ENCODE results near the gene B3GNT7. TPM values are rescaled to one million over a fixed set of nuclear protein-coding genes. Genes with fewer than 3 reads are reported as not detected.

Gene B3GNT7
- total and polyA plus RNA-seq, 2 experiments from 2014 or later: 44.2 to 89.4 TPM

DNA sequence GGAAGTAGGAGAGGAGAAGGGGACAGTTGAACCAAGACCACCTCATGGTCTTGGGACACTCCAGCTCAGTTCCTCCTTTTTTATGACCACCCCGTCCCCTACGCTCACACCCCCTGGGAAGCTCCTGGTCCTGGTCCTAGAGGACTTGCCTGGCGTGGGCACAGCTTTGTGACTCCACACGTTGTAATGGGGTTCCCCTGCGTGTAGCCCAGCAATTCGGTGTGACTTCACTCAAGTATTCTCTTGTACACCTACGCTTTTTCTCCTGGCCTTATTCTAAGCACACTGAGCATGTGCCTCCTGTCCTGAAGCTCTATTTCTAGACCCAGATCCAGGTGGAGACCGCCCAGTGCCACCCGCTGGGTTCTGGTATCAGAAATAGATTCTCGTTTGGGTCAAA, 36.1 kb upstream of the B3GNT7 start:
- Mint-ChIP-seq H3K36me3 (ENCODE audit: low read depth) (peaks cover 5% of the 10 kb centered on the region), H3K27ac (peak overlapping the region; percentile 64; the same call in 1 of the 2 replicates), H3K9me3 (peaks cover 2% of the 10 kb centered on the region; the same call in 1 of the 3 replicates), H3K4me1 (peaks cover 45% of the 10 kb centered on the region), H3K27me3 (ENCODE audit: insufficient read depth, low read depth, poor library complexity) (peaks cover 4% of the 10 kb centered on the region), H3K4me3 (no peak overlapping the region; the same call in 2 of the 3 replicates)
- H3K9me2 ChIP-seq (ENCODE audit: insufficient read depth): 0 out of 2 replicates have a peak, but pooled peaks cover 6% of the 10 kb centered on the region
- no peak for ATAC-seq
- H3K4me3 ChIP-seq: no peak overlapping the region
- no peaks in the 10 kb centered on the region for H3F3A ChIP-seq (replicated peaks; ENCODE audit: low read depth)
- H3K36me3 ChIP-seq (ENCODE audit: insufficient read depth): no peaks in the 10 kb centered on the region; the same call in 1 of the 2 replicates
- peaks cover 19% of the 10 kb centered on the region for H3K4me1 ChIP-seq (ENCODE audit: insufficient read depth)
- no peak for DNase-seq (ENCODE audit: low spot score)
- no peaks in the 10 kb centered on the region for H3K27me3 ChIP-seq (ENCODE audit: insufficient read depth)
- H4K20me1 ChIP-seq (replicated peaks; ENCODE audit: insufficient read depth): no peaks in the 10 kb centered on the region
- TF ChIP-seq, protein P1, sequence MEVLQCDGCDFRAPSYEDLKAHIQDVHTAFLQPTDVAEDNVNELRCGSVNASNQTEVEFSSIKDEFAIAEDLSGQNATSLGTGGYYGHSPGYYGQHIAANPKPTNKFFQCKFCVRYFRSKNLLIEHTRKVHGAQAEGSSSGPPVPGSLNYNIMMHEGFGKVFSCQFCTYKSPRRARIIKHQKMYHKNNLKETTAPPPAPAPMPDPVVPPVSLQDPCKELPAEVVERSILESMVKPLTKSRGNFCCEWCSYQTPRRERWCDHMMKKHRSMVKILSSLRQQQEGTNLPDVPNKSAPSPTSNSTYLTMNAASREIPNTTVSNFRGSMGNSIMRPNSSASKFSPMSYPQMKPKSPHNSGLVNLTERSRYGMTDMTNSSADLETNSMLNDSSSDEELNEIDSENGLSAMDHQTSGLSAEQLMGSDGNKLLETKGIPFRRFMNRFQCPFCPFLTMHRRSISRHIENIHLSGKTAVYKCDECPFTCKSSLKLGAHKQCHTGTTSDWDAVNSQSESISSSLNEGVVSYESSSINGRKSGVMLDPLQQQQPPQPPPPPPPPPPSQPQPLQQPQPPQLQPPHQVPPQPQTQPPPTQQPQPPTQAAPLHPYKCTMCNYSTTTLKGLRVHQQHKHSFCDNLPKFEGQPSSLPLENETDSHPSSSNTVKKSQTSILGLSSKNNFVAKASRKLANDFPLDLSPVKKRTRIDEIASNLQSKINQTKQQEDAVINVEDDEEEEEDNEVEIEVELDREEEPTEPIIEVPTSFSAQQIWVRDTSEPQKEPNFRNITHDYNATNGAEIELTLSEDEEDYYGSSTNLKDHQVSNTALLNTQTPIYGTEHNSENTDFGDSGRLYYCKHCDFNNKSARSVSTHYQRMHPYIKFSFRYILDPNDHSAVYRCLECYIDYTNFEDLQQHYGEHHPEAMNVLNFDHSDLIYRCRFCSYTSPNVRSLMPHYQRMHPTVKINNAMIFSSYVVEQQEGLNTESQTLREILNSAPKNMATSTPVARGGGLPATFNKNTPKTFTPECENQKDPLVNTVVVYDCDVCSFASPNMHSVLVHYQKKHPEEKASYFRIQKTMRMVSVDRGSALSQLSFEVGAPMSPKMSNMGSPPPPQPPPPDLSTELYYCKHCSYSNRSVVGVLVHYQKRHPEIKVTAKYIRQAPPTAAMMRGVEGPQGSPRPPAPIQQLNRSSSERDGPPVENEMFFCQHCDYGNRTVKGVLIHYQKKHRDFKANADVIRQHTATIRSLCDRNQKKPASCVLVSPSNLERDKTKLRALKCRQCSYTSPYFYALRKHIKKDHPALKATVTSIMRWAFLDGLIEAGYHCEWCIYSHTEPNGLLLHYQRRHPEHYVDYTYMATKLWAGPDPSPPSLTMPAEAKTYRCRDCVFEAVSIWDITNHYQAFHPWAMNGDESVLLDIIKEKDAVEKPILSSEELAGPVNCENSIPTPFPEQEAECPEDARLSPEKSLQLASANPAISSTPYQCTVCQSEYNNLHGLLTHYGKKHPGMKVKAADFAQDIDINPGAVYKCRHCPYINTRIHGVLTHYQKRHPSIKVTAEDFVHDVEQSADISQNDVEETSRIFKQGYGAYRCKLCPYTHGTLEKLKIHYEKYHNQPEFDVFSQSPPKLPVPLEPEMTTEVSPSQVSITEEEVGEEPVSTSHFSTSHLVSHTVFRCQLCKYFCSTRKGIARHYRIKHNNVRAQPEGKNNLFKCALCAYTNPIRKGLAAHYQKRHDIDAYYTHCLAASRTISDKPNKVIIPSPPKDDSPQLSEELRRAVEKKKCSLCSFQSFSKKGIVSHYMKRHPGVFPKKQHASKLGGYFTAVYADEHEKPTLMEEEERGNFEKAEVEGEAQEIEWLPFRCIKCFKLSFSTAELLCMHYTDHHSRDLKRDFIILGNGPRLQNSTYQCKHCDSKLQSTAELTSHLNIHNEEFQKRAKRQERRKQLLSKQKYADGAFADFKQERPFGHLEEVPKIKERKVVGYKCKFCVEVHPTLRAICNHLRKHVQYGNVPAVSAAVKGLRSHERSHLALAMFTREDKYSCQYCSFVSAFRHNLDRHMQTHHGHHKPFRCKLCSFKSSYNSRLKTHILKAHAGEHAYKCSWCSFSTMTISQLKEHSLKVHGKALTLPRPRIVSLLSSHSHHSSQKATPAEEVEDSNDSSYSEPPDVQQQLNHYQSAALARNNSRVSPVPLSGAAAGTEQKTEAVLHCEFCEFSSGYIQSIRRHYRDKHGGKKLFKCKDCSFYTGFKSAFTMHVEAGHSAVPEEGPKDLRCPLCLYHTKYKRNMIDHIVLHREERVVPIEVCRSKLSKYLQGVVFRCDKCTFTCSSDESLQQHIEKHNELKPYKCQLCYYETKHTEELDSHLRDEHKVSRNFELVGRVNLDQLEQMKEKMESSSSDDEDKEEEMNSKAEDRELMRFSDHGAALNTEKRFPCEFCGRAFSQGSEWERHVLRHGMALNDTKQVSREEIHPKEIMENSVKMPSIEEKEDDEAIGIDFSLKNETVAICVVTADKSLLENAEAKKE (CRISPR knock-in tag; IDR thresholded peaks at IDR 0.05): no peak
- TF ChIP-seq, protein P2, sequence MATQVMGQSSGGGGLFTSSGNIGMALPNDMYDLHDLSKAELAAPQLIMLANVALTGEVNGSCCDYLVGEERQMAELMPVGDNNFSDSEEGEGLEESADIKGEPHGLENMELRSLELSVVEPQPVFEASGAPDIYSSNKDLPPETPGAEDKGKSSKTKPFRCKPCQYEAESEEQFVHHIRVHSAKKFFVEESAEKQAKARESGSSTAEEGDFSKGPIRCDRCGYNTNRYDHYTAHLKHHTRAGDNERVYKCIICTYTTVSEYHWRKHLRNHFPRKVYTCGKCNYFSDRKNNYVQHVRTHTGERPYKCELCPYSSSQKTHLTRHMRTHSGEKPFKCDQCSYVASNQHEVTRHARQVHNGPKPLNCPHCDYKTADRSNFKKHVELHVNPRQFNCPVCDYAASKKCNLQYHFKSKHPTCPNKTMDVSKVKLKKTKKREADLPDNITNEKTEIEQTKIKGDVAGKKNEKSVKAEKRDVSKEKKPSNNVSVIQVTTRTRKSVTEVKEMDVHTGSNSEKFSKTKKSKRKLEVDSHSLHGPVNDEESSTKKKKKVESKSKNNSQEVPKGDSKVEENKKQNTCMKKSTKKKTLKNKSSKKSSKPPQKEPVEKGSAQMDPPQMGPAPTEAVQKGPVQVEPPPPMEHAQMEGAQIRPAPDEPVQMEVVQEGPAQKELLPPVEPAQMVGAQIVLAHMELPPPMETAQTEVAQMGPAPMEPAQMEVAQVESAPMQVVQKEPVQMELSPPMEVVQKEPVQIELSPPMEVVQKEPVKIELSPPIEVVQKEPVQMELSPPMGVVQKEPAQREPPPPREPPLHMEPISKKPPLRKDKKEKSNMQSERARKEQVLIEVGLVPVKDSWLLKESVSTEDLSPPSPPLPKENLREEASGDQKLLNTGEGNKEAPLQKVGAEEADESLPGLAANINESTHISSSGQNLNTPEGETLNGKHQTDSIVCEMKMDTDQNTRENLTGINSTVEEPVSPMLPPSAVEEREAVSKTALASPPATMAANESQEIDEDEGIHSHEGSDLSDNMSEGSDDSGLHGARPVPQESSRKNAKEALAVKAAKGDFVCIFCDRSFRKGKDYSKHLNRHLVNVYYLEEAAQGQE (IDR thresholded peaks at IDR 0.05; ENCODE audit: unreplicated experiment): no peak
- TF ChIP-seq EZH2 (IDR thresholded peaks at IDR 0.05; ENCODE audit: low read depth, unreplicated experiment): no peak
- no peak for TF ChIP-seq JUNB (IDR thresholded peaks at IDR 0.05; ENCODE audit: unreplicated experiment)
- TF ChIP-seq, protein P3, sequence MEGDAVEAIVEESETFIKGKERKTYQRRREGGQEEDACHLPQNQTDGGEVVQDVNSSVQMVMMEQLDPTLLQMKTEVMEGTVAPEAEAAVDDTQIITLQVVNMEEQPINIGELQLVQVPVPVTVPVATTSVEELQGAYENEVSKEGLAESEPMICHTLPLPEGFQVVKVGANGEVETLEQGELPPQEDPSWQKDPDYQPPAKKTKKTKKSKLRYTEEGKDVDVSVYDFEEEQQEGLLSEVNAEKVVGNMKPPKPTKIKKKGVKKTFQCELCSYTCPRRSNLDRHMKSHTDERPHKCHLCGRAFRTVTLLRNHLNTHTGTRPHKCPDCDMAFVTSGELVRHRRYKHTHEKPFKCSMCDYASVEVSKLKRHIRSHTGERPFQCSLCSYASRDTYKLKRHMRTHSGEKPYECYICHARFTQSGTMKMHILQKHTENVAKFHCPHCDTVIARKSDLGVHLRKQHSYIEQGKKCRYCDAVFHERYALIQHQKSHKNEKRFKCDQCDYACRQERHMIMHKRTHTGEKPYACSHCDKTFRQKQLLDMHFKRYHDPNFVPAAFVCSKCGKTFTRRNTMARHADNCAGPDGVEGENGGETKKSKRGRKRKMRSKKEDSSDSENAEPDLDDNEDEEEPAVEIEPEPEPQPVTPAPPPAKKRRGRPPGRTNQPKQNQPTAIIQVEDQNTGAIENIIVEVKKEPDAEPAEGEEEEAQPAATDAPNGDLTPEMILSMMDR (conservative IDR thresholded peaks at IDR 0.05; ENCODE audit: low read depth in 2 of 2): no peak
- no peak for TF ChIP-seq CREB1 (CRISPR knock-in tag; IDR thresholded peaks at IDR 0.05; ENCODE audit: low read depth)
- no peak for TF ChIP-seq ZNF114 (CRISPR knock-in tag; IDR thresholded peaks at IDR 0.05)
- TF ChIP-seq POLR2AphosphoS5 (IDR thresholded peaks at IDR 0.05; ENCODE audit: low read depth): no peak
- TF ChIP-seq, protein P4, sequence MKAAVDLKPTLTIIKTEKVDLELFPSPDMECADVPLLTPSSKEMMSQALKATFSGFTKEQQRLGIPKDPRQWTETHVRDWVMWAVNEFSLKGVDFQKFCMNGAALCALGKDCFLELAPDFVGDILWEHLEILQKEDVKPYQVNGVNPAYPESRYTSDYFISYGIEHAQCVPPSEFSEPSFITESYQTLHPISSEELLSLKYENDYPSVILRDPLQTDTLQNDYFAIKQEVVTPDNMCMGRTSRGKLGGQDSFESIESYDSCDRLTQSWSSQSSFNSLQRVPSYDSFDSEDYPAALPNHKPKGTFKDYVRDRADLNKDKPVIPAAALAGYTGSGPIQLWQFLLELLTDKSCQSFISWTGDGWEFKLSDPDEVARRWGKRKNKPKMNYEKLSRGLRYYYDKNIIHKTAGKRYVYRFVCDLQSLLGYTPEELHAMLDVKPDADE (IDR thresholded peaks at IDR 0.05): no peak
- H3K4me2 ChIP-seq: no peak overlapping the region
- 0 out of 2 replicates have a peak overlapping the region, but pooled peaks have one; percentile 39 for H3K27ac ChIP-seq (ENCODE audit: low read depth)
- no peak overlapping the region for H2AFZ ChIP-seq
- no peaks in the 10 kb centered on the region for H3K79me2 ChIP-seq (replicated peaks; ENCODE audit: insufficient read depth)
